ENCODE results near the gene CDC42EP4. TPM values are rescaled to one million over a fixed set of nuclear protein-coding genes. Genes with fewer than 3 reads are reported as not detected.

Gene CDC42EP4
- total RNA-seq, 1 donor from 2014 or later, result 22.9 TPM

DNA sequence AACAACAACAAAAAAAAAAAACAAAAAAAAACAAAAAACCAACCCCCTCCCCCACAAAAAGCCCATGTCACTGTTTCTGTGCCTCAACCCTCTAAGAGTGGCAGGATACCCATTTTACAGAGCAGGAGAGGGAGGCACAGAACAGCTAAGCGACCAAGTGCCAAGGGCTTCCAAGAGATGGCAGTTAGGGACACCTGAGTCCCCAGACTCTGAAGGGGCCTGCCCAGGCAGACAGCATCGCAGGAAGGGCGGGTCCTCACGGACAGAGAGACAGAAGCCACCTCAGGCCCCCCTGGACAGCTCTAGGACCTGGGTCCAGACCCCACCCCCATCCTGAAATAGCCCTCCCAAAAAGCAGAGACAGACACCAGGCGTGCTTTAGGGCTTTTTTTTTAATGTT, 28.6 kb downstream of the CDC42EP4 start:
- Mint-ChIP-seq H3K4me3 (ENCODE audit: unreplicated experiment) (no peak overlapping the region), H3K27me3 (ENCODE audit: unreplicated experiment) (peaks cover 2% of the 10 kb centered on the region), H3K4me1 (ENCODE audit: unreplicated experiment) (peaks cover 9% of the 10 kb centered on the region), H3K27ac (ENCODE audit: unreplicated experiment) (no peak overlapping the region), H3K9me3 (ENCODE audit: unreplicated experiment) (no peaks in the 10 kb centered on the region), H3K36me3 (ENCODE audit: low read depth, unreplicated experiment) (peaks cover 8% of the 10 kb centered on the region)
- no peak for TF ChIP-seq CTCF (IDR thresholded peaks at IDR 0.05; ENCODE audit: unreplicated experiment)
- DNase-seq (ENCODE audit: low spot score), result no peak

- no peaks in the 10 kb centered on the region for H3K9me3 Mint-ChIP-seq (ENCODE audit: unreplicated experiment)
- DNase-seq (ENCODE audit: low spot score), result no peak
- H3K36me3 Mint-ChIP-seq (ENCODE audit: low read depth, unreplicated experiment), result peaks cover 8% of the 10 kb centered on the region
- no peaks in the 10 kb centered on the region for H3K27me3 Mint-ChIP-seq (ENCODE audit: unreplicated experiment)
- no peak overlapping the region for H3K4me3 Mint-ChIP-seq (ENCODE audit: unreplicated experiment)
- peaks cover 6% of the 10 kb centered on the region for H3K4me1 Mint-ChIP-seq (ENCODE audit: unreplicated experiment)
- no peak overlapping the region for H3K27ac Mint-ChIP-seq (ENCODE audit: unreplicated experiment)
- no peak for TF ChIP-seq CTCF (IDR thresholded peaks at IDR 0.05; ENCODE audit: unreplicated experiment)
These were observed 29.2 kb downstream of the CDC42EP4 start for GRCh38 chr17:73282629-73283028.

GRCh38 chr17:73281928-73282327, 29.9 kb downstream of the CDC42EP4 start:
- H3K27ac Mint-ChIP-seq (ENCODE audit: unreplicated experiment), result no peak overlapping the region
- no peak for TF ChIP-seq CTCF (IDR thresholded peaks at IDR 0.05; ENCODE audit: unreplicated experiment)
- H3K4me3 Mint-ChIP-seq (ENCODE audit: unreplicated experiment), result no peak overlapping the region
- H3K9me3 Mint-ChIP-seq (ENCODE audit: unreplicated experiment), result no peaks in the 10 kb centered on the region
- peaks cover 8% of the 10 kb centered on the region for H3K36me3 Mint-ChIP-seq (ENCODE audit: low read depth, unreplicated experiment)
- DNase-seq (ENCODE audit: low spot score), result no peak
- peaks cover 5% of the 10 kb centered on the region for H3K4me1 Mint-ChIP-seq (ENCODE audit: unreplicated experiment)
- H3K27me3 Mint-ChIP-seq (ENCODE audit: unreplicated experiment), result no peaks in the 10 kb centered on the region

DNA sequence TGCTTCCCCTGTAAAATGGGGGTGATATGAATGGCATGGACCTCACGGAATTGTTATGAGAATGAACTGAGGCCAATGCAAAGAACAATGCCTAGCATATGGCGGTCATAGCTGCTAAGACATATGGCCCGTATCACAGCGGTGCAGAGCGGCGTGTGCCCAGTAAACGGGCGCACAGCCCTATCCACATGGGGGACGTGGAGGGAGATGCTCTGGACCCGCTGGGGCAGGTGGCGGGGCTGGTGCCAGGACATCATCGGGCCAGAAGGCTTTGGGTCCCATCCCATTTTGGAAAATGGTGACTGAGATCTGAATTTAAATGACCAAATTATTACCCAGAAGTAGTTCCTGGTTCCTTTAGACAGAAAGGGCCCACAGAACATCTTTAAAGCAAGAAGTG, 31.6 kb downstream of the CDC42EP4 start:
- Mint-ChIP-seq H3K27me3 (ENCODE audit: unreplicated experiment) (no peaks in the 10 kb centered on the region), H3K4me3 (ENCODE audit: unreplicated experiment) (no peak overlapping the region), H3K27ac (ENCODE audit: unreplicated experiment) (no peak overlapping the region), H3K4me1 (ENCODE audit: unreplicated experiment) (peaks cover 2% of the 10 kb centered on the region), H3K36me3 (ENCODE audit: low read depth, unreplicated experiment) (peaks cover 5% of the 10 kb centered on the region), H3K9me3 (ENCODE audit: unreplicated experiment) (no peaks in the 10 kb centered on the region)
- no peak for DNase-seq (ENCODE audit: low spot score)
- no peak for TF ChIP-seq CTCF (IDR thresholded peaks at IDR 0.05; ENCODE audit: unreplicated experiment)

GRCh38 chr17:73279704-73280103, 32.1 kb downstream of the CDC42EP4 start:
- no peak for TF ChIP-seq CTCF (IDR thresholded peaks at IDR 0.05; ENCODE audit: unreplicated experiment)
- H3K27ac Mint-ChIP-seq (ENCODE audit: unreplicated experiment), result no peak overlapping the region

More at GRCh38 chr17:73279704-73280103, 32.1 kb downstream of the CDC42EP4 start:
- H3K36me3 Mint-ChIP-seq (ENCODE audit: low read depth, unreplicated experiment), result peaks cover 5% of the 10 kb centered on the region
- DNase-seq (ENCODE audit: low spot score), result no peak
- no peaks in the 10 kb centered on the region for H3K9me3 Mint-ChIP-seq (ENCODE audit: unreplicated experiment)
- H3K4me3 Mint-ChIP-seq (ENCODE audit: unreplicated experiment), result no peak overlapping the region
- no peaks in the 10 kb centered on the region for H3K27me3 Mint-ChIP-seq (ENCODE audit: unreplicated experiment)
- peaks cover 2% of the 10 kb centered on the region for H3K4me1 Mint-ChIP-seq (ENCODE audit: unreplicated experiment)
